Pancreas (tissue), 10 donors: ENCODE measurements around the gene CDKAL1. TPM values are rescaled to one million over a fixed set of nuclear protein-coding genes. Genes with fewer than 3 reads are reported as not detected.

ENCODE experiments used
- ATAC-seq, 4 donors: fragments of 200-7000 bp; cut with Tn5 transposase; one replicate each; pipeline versions ENCODE4 v1.8.0 to v1.9.1; 2020; ENCODE audit warnings: mild to moderate bottlenecking in 4 of 4, moderate library complexity in 4 of 4
- DNase-seq, 6 donors: peaks; one replicate each; pipeline ENCODE4 v3.0.0-alpha.2; 2020
- FAIRE-seq: peaks from 2 replicates; lab custom pipeline; 2012; peaks lifted over from hg19 to GRCh38; lab: Jason Lieb, UNC
- H3K27ac ChIP-seq, 4 donors: fragments of 200-600 bp; sonication (generic); 1 replicate in 3 of 4; 2 replicates in 1 of 4; pipeline versions ENCODE4 v1.5.0 to v1.8.0; 2020
- H3K27me3 ChIP-seq, 4 donors: fragments of 200-600 bp; one replicate each; pipeline ENCODE4 v1.8.0; 2021
- H3K36me3 ChIP-seq, 3 donors: fragments of 200-600 bp; sonication (generic) in 1 of 3; one replicate each; pipeline versions ENCODE4 v1.5.0 to v1.8.0; 2020 to 2021
- H3K4me1 ChIP-seq, 3 donors: fragments of 200-600 bp; one replicate each; pipeline ENCODE4 v1.8.0; 2021
- H3K4me3 ChIP-seq, 4 donors: fragments of 200-600 bp; sonication (generic) in 2 of 4; one replicate each; pipeline versions ENCODE4 v1.5.0 to v1.8.0; 2020 to 2021
- H3K9me3 ChIP-seq, 4 donors: fragments of 200-600 bp; one replicate each; pipeline ENCODE4 v1.8.0; 2021
- WGBS, 2 donors: extraction: QIAGEN DNeasy Blood & Tissue Kit; methylation state at CpG; one replicate each; pipeline ENCODE4 v1.1.7; 2013; 5-methylcytosine and 5-hydroxymethylcytosine counted together
- intact Hi-C, 3 donors: fragments of 100-400 bp; cut with DNase I; formaldehyde crosslinking; loops; one replicate each; pipeline versions ENCODE4 v1.11.1 to v1.14.2; 2022
- polyA plus RNA-seq, 2 donors: library from polyadenylated mRNA; stranded (reverse); fragments of 200-250 nt; gene quantifications; one replicate each; pipeline ENCODE4 v1.2.3, GENCODE V29; 2013
- total RNA-seq, 6 donors: library from RNA; stranded (reverse); fragmentation: NEBNext Ultra II Directional in 4 of 6; extraction: Animal tissue kit (Norgen Biotek cat#: 25700) in 4 of 6; gene quantifications; one replicate each; pipeline versions ENCODE4 v1.2.1 to v1.2.4, GENCODE V29; 2021 to 2023
- TF ChIP-seq, protein P1 (sequence below), 4 donors: fragments of 200-600 bp; sonication (generic) in 3 of 4; IDR thresholded peaks; one replicate each; pipeline versions ENCODE4 v1.5.0 to v1.8.0; 2021; ENCODE audit warnings: antibody characterized with exemption in 4 of 4
- donor health status: healthy with polysubstance abuse.
- donor health status: DM: no; HTN: no; CAD: no; lungs with moderate emphysema.
- donor health status: DM: no; HTN: no; CAD: no.
- donor health status: control.
- donor health status: control.
- donor health status: Bipolar disorder and iron deficiency.
- donor health status: DM: yes; HTN: yes; CAD: no.
- donor health status: DM: no; HTN: no; CAD: no.
- donor health status: DM: no; HTN: no; CAD: no.
- donor health status: DM: yes; HTN: yes; CAD: no.

The CDKAL1 gene
- total and polyA plus RNA-seq, 8 donors: 3.3 to 11.7 (median 8.2) TPM

DNA sequence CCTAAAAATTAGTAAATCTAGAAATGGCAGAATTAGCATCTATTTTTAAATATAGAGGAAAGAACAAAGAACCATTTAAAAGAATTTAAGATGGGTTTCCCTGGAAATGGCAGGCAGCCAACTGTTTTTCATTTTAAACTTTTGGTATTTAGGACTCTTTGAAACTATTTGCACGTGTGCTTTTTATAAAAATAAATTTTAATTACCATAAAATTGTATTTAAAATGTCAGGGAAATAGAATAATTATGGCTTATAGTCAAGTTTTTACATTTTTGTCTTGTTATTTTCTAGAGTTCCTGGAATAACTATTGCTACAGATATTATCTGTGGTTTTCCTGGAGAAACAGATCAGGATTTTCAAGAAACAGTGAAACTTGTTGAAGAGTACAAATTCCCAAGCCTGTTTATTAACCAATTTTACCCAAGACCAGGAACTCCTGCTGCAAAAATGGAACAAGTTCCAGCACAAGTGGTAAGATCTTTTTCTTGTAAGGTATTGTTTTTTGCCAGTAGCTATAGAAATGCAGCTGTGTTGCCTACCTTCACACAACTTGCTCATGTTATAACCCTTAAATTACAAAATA is 530.6 kb downstream of the CDKAL1 start:
- Histone ChIP-seq H3K36me3 (no peaks in the 10 kb centered on the region), H3K27ac (no peak overlapping the region), H3K4me1 (peaks cover 0 to 7% (median 0%) of the 10 kb centered on the region in 3 donors), H3K27me3 (no peaks in the 10 kb centered on the region), H3K4me3 (no peak overlapping the region), H3K9me3 (no peaks in the 10 kb centered on the region)
- TF ChIP-seq, protein P1, sequence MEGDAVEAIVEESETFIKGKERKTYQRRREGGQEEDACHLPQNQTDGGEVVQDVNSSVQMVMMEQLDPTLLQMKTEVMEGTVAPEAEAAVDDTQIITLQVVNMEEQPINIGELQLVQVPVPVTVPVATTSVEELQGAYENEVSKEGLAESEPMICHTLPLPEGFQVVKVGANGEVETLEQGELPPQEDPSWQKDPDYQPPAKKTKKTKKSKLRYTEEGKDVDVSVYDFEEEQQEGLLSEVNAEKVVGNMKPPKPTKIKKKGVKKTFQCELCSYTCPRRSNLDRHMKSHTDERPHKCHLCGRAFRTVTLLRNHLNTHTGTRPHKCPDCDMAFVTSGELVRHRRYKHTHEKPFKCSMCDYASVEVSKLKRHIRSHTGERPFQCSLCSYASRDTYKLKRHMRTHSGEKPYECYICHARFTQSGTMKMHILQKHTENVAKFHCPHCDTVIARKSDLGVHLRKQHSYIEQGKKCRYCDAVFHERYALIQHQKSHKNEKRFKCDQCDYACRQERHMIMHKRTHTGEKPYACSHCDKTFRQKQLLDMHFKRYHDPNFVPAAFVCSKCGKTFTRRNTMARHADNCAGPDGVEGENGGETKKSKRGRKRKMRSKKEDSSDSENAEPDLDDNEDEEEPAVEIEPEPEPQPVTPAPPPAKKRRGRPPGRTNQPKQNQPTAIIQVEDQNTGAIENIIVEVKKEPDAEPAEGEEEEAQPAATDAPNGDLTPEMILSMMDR (IDR thresholded peaks at IDR 0.05): no peak
- intact Hi-C loops: no loop called here
- FAIRE-seq: peak; percentile 34
- no peak for ATAC-seq
- 42 to 50% methylated on average over 1 of the region's 1 CpG for WGBS, 2 donors
- DNase-seq: no peak

DNA sequence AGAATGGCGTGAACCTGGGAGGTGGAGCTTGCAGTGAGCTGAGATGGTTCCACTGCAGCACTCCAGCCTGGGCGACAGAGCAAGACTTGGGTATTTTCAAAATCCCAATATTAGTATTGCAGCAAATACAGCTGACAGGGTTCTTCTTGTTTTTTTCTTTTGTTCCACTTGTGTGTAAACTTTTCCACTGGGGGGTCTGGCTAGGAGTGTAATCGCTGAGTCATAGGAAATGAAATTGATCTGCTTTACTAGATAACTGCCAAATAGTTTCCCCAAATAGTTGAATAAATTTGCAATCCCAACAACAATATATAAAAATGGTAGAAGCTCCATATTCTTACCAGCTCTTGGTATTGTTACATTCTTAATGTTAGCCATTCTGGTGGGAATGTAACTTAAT is 533.3 kb downstream of the CDKAL1 start:
- ATAC-seq (no peak), DNase-seq (no peak), FAIRE-seq (no peak)
- H3K36me3 ChIP-seq: no peaks in the 10 kb centered on the region
- no peak overlapping the region for H3K27ac ChIP-seq
- no peaks in the 10 kb centered on the region for H3K9me3 ChIP-seq
- H3K27me3 ChIP-seq: no peaks in the 10 kb centered on the region
- intact Hi-C loops: no loop called here
- TF ChIP-seq, protein P1 (IDR thresholded peaks at IDR 0.05): no peak
- H3K4me1 ChIP-seq: no peaks in the 10 kb centered on the region
- no peak overlapping the region for H3K4me3 ChIP-seq
- WGBS, 2 donors: 89 to 94% methylated on average over 3 of the region's 3 CpGs

DNA sequence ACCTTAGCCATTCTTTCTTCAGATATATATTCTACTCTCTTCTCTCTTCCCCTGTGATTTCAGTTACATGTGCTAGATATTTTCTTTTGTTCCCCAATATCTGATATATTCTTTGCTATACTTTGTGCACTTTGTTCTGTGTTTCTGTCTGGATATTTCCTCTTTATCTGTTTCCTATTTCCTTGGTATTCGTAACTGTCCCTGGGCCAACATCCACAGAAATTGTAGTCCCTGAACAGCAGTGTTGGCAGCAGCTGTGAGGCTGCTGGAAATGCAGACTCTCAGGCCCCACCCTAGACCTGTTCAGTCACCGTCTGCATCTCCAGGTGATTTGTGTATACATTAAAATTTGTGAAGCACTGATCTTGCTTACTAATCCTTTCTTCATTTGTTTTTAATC is 536.4 kb downstream of the CDKAL1 start:
- FAIRE-seq (no peak), ATAC-seq (no peak), DNase-seq (no peak)
- 89 to 90% methylated on average over 2 of the region's 2 CpGs for WGBS, 2 donors
- Histone ChIP-seq H3K4me3 (no peak overlapping the region), H3K27ac (no peak overlapping the region), H3K9me3 (no peaks in the 10 kb centered on the region), H3K27me3 (no peaks in the 10 kb centered on the region), H3K36me3 (no peaks in the 10 kb centered on the region), H3K4me1 (no peaks in the 10 kb centered on the region)
- intact Hi-C loops: no loop called here
- TF ChIP-seq, protein P1 (IDR thresholded peaks at IDR 0.05): no peak

DNA sequence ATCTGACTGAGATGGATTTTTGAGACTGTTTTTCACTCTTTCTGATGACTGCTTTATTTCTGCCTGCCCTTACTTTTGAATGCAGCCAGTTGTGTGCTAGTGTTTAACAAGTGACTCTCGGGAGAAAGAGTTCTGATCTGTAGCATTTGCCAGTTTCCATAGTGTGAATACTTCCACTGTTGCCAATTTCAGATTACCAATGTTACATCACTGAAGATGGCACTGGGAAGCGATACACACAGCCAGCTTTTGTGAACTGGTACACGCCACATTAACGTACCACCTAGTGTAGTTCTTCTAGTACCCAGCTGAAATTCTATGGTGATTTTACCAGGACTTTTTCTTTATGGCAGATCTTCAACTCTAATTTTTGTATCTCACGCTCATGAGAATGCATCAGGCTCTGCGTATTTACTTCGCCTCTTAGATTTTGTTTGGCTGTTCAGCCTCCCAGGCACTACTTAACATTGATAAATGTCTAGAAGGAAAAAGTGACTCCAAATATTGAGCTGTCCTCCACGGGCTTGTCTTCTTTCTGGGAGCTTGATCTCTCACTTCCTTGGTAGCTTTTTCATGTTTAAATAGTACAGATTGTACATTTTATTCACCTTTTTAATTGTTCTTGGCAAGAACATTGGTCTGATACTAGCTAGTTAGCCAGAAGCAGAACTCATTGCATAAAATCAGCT is 537.7 kb downstream of the CDKAL1 start:
- Histone ChIP-seq H3K9me3 (no peaks in the 10 kb centered on the region), H3K4me1 (no peaks in the 10 kb centered on the region), H3K27ac (no peak overlapping the region), H3K27me3 (no peaks in the 10 kb centered on the region), H3K36me3 (no peaks in the 10 kb centered on the region), H3K4me3 (no peak overlapping the region)
- DNase-seq (no peak), FAIRE-seq (no peak), ATAC-seq (no peak)
- intact Hi-C loops: no loop called here
- TF ChIP-seq, protein P1 (IDR thresholded peaks at IDR 0.05): no peak
- WGBS, 2 donors: 90 to 94% methylated on average over 8 of the region's 8 CpGs

DNA sequence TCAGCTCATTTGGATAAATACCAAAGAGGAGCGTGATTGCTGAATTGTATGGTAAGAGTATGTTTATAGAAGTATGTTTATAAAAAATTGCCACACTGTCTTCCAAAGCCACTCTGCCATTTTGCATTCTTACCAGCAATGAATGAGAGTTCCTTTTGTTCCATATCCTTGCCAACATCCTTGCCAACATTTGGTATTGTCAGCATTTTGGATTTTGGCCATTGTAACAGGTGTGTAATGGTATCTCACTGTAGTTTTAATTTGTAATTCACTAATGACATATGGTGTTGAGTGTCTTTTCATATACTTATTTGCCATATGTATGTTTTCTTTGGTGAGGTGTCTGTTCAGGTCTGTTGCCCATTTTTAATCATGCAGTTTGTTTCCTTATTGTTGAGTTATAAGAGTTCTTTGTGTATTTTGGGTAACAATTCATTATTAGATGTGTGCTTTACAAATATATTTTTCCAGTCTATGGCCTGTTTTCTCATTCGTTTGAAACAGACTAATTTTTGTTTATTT is 539.1 kb downstream of the CDKAL1 start:
- DNase-seq (no peak), FAIRE-seq (no peak), ATAC-seq (no peak)
- no peaks in the 10 kb centered on the region for H3K4me1 ChIP-seq
- H3K4me3 ChIP-seq: no peak overlapping the region
- no peaks in the 10 kb centered on the region for H3K36me3 ChIP-seq
- no peaks in the 10 kb centered on the region for H3K27me3 ChIP-seq
- intact Hi-C loops: no loop called here
- H3K9me3 ChIP-seq: no peaks in the 10 kb centered on the region
- 89 to 92% methylated on average over 2 of the region's 2 CpGs for WGBS, 2 donors
- TF ChIP-seq, protein P1 (IDR thresholded peaks at IDR 0.05): no peak
- H3K27ac ChIP-seq: no peak overlapping the region
